Measurements from ENCODE around the gene EFEMP1. TPM values are rescaled to one million over a fixed set of nuclear protein-coding genes. Genes with fewer than 3 reads are reported as not detected.

EFEMP1 gene
- total RNA-seq, 1 donor from 2014 or later, result 40.7 TPM

- no peak for DNase-seq (ENCODE audit: low read depth)
- Histone ChIP-seq H3K36me3 (ENCODE audit: control insufficient read depth, insufficient read depth, low read length) (no peaks in the 10 kb centered on the region), H3K27me3 (ENCODE audit: control insufficient read depth, insufficient read depth, low read length) (no peaks in the 10 kb centered on the region), H3K4me3 (ENCODE audit: low read depth, low read length) (no peak overlapping the region)
- TF ChIP-seq, protein P1, sequence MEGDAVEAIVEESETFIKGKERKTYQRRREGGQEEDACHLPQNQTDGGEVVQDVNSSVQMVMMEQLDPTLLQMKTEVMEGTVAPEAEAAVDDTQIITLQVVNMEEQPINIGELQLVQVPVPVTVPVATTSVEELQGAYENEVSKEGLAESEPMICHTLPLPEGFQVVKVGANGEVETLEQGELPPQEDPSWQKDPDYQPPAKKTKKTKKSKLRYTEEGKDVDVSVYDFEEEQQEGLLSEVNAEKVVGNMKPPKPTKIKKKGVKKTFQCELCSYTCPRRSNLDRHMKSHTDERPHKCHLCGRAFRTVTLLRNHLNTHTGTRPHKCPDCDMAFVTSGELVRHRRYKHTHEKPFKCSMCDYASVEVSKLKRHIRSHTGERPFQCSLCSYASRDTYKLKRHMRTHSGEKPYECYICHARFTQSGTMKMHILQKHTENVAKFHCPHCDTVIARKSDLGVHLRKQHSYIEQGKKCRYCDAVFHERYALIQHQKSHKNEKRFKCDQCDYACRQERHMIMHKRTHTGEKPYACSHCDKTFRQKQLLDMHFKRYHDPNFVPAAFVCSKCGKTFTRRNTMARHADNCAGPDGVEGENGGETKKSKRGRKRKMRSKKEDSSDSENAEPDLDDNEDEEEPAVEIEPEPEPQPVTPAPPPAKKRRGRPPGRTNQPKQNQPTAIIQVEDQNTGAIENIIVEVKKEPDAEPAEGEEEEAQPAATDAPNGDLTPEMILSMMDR (IDR thresholded peaks at IDR 0.05; ENCODE audit: insufficient read depth, low read length, poor library complexity, severe bottlenecking), result no peak
Measured at GRCh38 chr2:55948176-55948923, 24.8 kb upstream of the EFEMP1 start.

GRCh38 chr2:55947752-55948151, 24.2 kb upstream of the EFEMP1 start:
- DNase-seq (ENCODE audit: low read depth), result no peak
- no peaks in the 10 kb centered on the region for H3K27me3 ChIP-seq (ENCODE audit: control insufficient read depth, insufficient read depth, low read length)
- no peak overlapping the region for H3K4me3 ChIP-seq (ENCODE audit: low read depth, low read length)
- TF ChIP-seq, protein P1 (IDR thresholded peaks at IDR 0.05; ENCODE audit: insufficient read depth, low read length, poor library complexity, severe bottlenecking), result no peak
- no peaks in the 10 kb centered on the region for H3K36me3 ChIP-seq (ENCODE audit: control insufficient read depth, insufficient read depth, low read length)

- no peaks in the 10 kb centered on the region for H3K27me3 ChIP-seq (ENCODE audit: control insufficient read depth, insufficient read depth, low read length)
- TF ChIP-seq, protein P1 (IDR thresholded peaks at IDR 0.05; ENCODE audit: insufficient read depth, low read length, poor library complexity, severe bottlenecking), result no peak
Measured at GRCh38 chr2:55946793-55947192, 23.2 kb upstream of the EFEMP1 start.

DNA sequence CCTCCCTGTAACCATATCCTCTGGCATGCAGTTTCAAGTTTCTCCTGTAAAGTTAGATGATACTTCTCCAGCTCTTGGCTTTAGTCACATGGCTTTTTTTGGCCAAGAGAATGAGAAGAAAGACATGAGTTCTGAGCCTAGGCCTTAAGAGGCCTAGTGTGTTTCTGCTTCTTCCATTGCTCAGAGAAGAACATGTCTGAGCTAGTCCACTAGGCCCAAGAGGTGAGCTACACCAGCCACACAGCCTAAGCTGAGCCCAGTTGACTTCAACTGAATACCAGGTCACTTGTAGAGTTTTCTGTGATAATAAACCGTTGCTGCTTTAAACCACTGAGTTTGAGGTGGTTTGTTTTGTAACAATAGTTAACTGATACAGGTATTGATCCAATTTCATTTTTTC, 19.9 kb upstream of the EFEMP1 start:
- no peaks in the 10 kb centered on the region for H3K27me3 ChIP-seq (ENCODE audit: control insufficient read depth, insufficient read depth, low read length)
- DNase-seq (ENCODE audit: low read depth), result no peak
- no peak overlapping the region for H3K4me3 ChIP-seq (ENCODE audit: low read depth, low read length)
- TF ChIP-seq, protein P1 (IDR thresholded peaks at IDR 0.05; ENCODE audit: insufficient read depth, low read length, poor library complexity, severe bottlenecking), result no peak
- H3K36me3 ChIP-seq (ENCODE audit: control insufficient read depth, insufficient read depth, low read length), result no peaks in the 10 kb centered on the region

More at GRCh38 chr2:55946793-55947192, 23.2 kb upstream of the EFEMP1 start:
- no peak overlapping the region for H3K4me3 ChIP-seq (ENCODE audit: low read depth, low read length)
- DNase-seq (ENCODE audit: low read depth), result no peak
- H3K36me3 ChIP-seq (ENCODE audit: control insufficient read depth, insufficient read depth, low read length), result no peaks in the 10 kb centered on the region

- Histone ChIP-seq H3K36me3 (ENCODE audit: control insufficient read depth, insufficient read depth, low read length) (no peaks in the 10 kb centered on the region), H3K27me3 (ENCODE audit: control insufficient read depth, insufficient read depth, low read length) (no peaks in the 10 kb centered on the region), H3K4me3 (ENCODE audit: low read depth, low read length) (no peak overlapping the region)
- TF ChIP-seq, protein P1 (IDR thresholded peaks at IDR 0.05; ENCODE audit: insufficient read depth, low read length, poor library complexity, severe bottlenecking), result no peak
- no peak for DNase-seq (ENCODE audit: low read depth)
Measured at GRCh38 chr2:55936351-55936750, 12.8 kb upstream of the EFEMP1 start.

DNA sequence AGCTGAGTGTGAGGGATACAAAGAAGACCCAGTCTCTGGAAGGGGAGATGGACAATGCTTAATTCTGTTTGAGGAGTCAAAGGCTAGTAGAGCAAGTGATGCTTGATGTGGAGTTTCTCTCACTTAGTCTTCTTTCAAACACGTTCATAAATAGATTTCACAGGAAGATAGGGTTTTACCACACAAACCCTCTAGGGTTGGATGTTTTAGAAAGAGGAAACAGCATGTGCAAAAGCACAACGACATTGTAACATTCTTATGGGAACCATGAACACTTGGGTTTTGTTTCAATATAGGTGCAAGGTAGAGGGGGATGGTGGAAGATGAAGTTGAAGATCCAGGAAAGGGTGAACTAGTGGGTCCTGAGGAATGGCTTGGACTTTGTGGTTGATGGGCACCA, 10.8 kb upstream of the EFEMP1 start:
- TF ChIP-seq, protein P1 (IDR thresholded peaks at IDR 0.05; ENCODE audit: insufficient read depth, low read length, poor library complexity, severe bottlenecking), result no peak
- H3K36me3 ChIP-seq (ENCODE audit: control insufficient read depth, insufficient read depth, low read length), result no peaks in the 10 kb centered on the region

More for the DNA sequence above, 10.8 kb upstream of the EFEMP1 start:
- H3K27me3 ChIP-seq (ENCODE audit: control insufficient read depth, insufficient read depth, low read length), result no peaks in the 10 kb centered on the region
- no peak for DNase-seq (ENCODE audit: low read depth)
- H3K4me3 ChIP-seq (ENCODE audit: low read depth, low read length), result no peak overlapping the region

Data from kidney epithelial cell (primary cell).